Neural progenitor cell (in vitro differentiated cells): ENCODE results near the gene KCNJ14. TPM values are rescaled to one million over a fixed set of nuclear protein-coding genes. Genes with fewer than 3 reads are reported as not detected.

Experiments
- DNase-seq: peaks from one replicate; pipeline ENCODE4 v3.0.0-alpha.2; 2016; ENCODE audit warnings: low spot score
- H2AFZ ChIP-seq: fragments of 200-600 bp; sonication (generic); replicated peaks from 2 replicates; pipeline ENCODE4 v1.6.1; 2016; ENCODE audit warnings: antibody characterized with exemption
- H3F3A ChIP-seq: fragments of 200-600 bp; sonication (generic); 2 replicates; pipeline ENCODE4 v1.6.1; 2016; ENCODE audit warnings: antibody characterized with exemption, low read depth
- H3K27ac ChIP-seq: fragments of 200-600 bp; sonication (generic); 2 replicates; pipeline ENCODE4 v1.5.1; 2016; ENCODE audit warnings: mild to moderate bottlenecking
- H3K27me3 ChIP-seq: fragments of 200-600 bp; sonication (generic); 2 replicates; pipeline ENCODE4 v1.6.1; 2016; ENCODE audit warnings: mild to moderate bottlenecking, moderate library complexity
- H3K36me3 ChIP-seq: fragments of 200-600 bp; sonication (generic); 2 replicates; pipeline ENCODE4 v1.5.1; 2016
- H3K4me1 ChIP-seq: fragments of 200-600 bp; sonication (generic); 2 replicates; pipeline ENCODE4 v1.6.1; 2016; ENCODE audit warnings: mixed run types
- H3K4me2 ChIP-seq: fragments of 200-600 bp; sonication (generic); 2 replicates; pipeline ENCODE4 v1.6.1; 2016
- H3K4me3 ChIP-seq: fragments of 200-600 bp; sonication (generic); 2 replicates; pipeline ENCODE4 v1.5.1; 2016
- H3K79me2 ChIP-seq: fragments of 200-600 bp; sonication (generic); 2 replicates; pipeline ENCODE4 v1.6.1; 2016; ENCODE audit warnings: low read depth
- H3K9ac ChIP-seq: fragments of 200-600 bp; sonication (generic); 2 replicates; pipeline ENCODE4 v1.6.1; 2016
- H3K9me3 ChIP-seq: fragments of 200-600 bp; sonication (generic); 2 replicates; pipeline ENCODE4 v1.5.1; 2016; ENCODE audit warnings: low read depth
- H4K20me1 ChIP-seq: fragments of 200-600 bp; sonication (generic); 2 replicates; pipeline ENCODE4 v1.6.1; 2016; ENCODE audit warnings: low read depth
- H3K27ac Mint-ChIP-seq: 3 replicates; pipeline ENCODE4 v1.8.0; 2021; ENCODE audit warnings: mixed read lengths
- H3K27me3 Mint-ChIP-seq: 2 replicates; pipeline ENCODE4 v1.8.0; 2022; ENCODE audit warnings: low read depth, mild to moderate bottlenecking, inconsistent platforms, moderate library complexity, mixed read lengths; ENCODE audit not compliant: insufficient read depth
- H3K36me3 Mint-ChIP-seq: 3 replicates; pipeline ENCODE4 v1.8.0; 2021; ENCODE audit warnings: mixed read lengths
- H3K4me1 Mint-ChIP-seq: 3 replicates; pipeline ENCODE4 v1.8.0; 2021; ENCODE audit warnings: mixed read lengths
- H3K4me3 Mint-ChIP-seq: 3 replicates; pipeline ENCODE4 v1.8.0; 2021; ENCODE audit warnings: mild to moderate bottlenecking, moderate library complexity, mixed read lengths
- H3K9me3 Mint-ChIP-seq: 3 replicates; pipeline ENCODE4 v1.8.0; 2020; ENCODE audit warnings: mixed read lengths
- EZH2 ChIP-seq: fragments of 200-600 bp; sonication (generic); IDR thresholded peaks from 2 replicates; pipeline ENCODE4 v1.6.1; 2017; ENCODE audit warnings: antibody characterized with exemption, mild to moderate bottlenecking, moderate library complexity
- EZH2phosphoT487 ChIP-seq: fragments of 200-600 bp; sonication (generic); IDR thresholded peaks from 2 replicates; pipeline ENCODE4 v1.6.1; 2017; ENCODE audit warnings: antibody characterized with exemption
- total RNA-seq: library from RNA; depleted of rRNA; stranded (reverse); fragments of >200 nt; gene quantifications from 2 replicates; pipeline ENCODE4 v1.2.3, GENCODE V29; 2015; ENCODE audit warnings: low replicate concordance
- TF ChIP-seq, protein P1 (sequence below): fragments of 200-600 bp; sonication (generic); IDR thresholded peaks from 2 replicates; pipeline ENCODE4 v1.5.1; 2017; ENCODE audit warnings: antibody characterized with exemption, mild to moderate bottlenecking

KCNJ14 gene
- total RNA-seq, 1 donor from 2014 or later = 0.69 TPM

DNA sequence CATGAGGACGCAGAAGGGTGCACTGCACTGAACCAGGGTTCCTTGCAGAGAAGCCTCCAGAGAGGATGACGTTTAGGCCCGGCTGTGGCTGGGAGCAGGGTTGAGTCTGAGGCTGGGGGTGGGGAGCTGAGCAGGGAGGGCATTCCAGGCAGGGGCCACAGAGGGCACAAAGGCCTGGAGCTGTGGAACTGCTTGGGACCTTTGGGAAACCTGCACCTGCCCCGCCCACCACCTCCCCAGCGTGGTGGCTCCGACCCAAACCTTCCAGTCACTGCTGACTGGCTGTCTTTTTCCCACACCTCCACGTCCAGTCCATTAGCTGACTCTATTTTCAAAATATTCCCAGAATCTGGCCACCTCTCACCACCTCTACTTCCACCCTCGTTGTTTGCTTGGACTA, 61.2 kb downstream of the KCNJ14 start:
- Histone ChIP-seq H3K9me3 (no peaks in the 10 kb centered on the region), H3K9ac (no peak overlapping the region), H2AFZ (peak overlapping the region; percentile 12), H3K27ac (no peak overlapping the region), H3F3A (peaks cover 24% of the 10 kb centered on the region), H3K4me1 (no peaks in the 10 kb centered on the region), H3K27me3 (peaks cover 21% of the 10 kb centered on the region), H3K79me2 (no peaks in the 10 kb centered on the region), H4K20me1 (no peaks in the 10 kb centered on the region), H3K36me3 (no peaks in the 10 kb centered on the region), H3K4me2 (no peak overlapping the region), H3K4me3 (no peak overlapping the region)
- Mint-ChIP-seq H3K36me3 (no peaks in the 10 kb centered on the region), H3K4me1 (peaks cover 26% of the 10 kb centered on the region), H3K9me3 (no peaks in the 10 kb centered on the region), H3K27me3 (peaks cover 3% of the 10 kb centered on the region), H3K4me3 (no peak overlapping the region), H3K27ac (peak overlapping the region; percentile 62)
- TF ChIP-seq EZH2 (no peak), EZH2phosphoT487 (no peak)
- TF ChIP-seq, protein P1, sequence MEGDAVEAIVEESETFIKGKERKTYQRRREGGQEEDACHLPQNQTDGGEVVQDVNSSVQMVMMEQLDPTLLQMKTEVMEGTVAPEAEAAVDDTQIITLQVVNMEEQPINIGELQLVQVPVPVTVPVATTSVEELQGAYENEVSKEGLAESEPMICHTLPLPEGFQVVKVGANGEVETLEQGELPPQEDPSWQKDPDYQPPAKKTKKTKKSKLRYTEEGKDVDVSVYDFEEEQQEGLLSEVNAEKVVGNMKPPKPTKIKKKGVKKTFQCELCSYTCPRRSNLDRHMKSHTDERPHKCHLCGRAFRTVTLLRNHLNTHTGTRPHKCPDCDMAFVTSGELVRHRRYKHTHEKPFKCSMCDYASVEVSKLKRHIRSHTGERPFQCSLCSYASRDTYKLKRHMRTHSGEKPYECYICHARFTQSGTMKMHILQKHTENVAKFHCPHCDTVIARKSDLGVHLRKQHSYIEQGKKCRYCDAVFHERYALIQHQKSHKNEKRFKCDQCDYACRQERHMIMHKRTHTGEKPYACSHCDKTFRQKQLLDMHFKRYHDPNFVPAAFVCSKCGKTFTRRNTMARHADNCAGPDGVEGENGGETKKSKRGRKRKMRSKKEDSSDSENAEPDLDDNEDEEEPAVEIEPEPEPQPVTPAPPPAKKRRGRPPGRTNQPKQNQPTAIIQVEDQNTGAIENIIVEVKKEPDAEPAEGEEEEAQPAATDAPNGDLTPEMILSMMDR = no peak
- peak; percentile 1 for DNase-seq

Other genes starting within 250 kb of the KCNJ14 start
- gene CARD8, start 199.7 kb upstream of the KCNJ14 start, total RNA-seq = 46.6 and 59.7 TPM in 2 replicates
- 5.4 and 6.0 TPM in 2 replicates for gene ZNF114, start 185.5 kb upstream of the KCNJ14 start, total RNA-seq
- gene EMP3, start 130.0 kb upstream of the KCNJ14 start, total RNA-seq = 1.2 and 10.7 TPM in 2 replicates
- gene TMEM143, start 91.6 kb upstream of the KCNJ14 start, total RNA-seq = 3.1 and 9.4 TPM in 2 replicates
- not detected in 2 replicates for gene SYNGR4, start 91.2 kb upstream of the KCNJ14 start, total RNA-seq
- gene KDELR1, start 64.0 kb upstream of the KCNJ14 start, total RNA-seq = 106 and 161 TPM in 2 replicates
- 0.28 and 0.45 TPM in 2 replicates for gene GRIN2D, start 61.9 kb upstream of the KCNJ14 start, total RNA-seq
- 10.6 and 31.5 TPM in 2 replicates for gene GRWD1, start 9.6 kb upstream of the KCNJ14 start, total RNA-seq
- 50.3 and 107 TPM in 2 replicates for gene CYTH2, start 13.8 kb downstream of the KCNJ14 start, total RNA-seq
- gene LMTK3, start 56.3 kb downstream of the KCNJ14 start, total RNA-seq = 0.02 and 3.5 TPM in 2 replicates
- gene SULT2B1, start 96.6 kb downstream of the KCNJ14 start, total RNA-seq = 1.6 TPM in 1 of 2 replicates, not detected in the other
- gene SPACA4, start 151.2 kb downstream of the KCNJ14 start, total RNA-seq = not detected in 2 replicates
- 0.06 and 2.6 TPM in 2 replicates for gene FAM83E, start 159.5 kb downstream of the KCNJ14 start, total RNA-seq
- gene RPL18, start 163.6 kb downstream of the KCNJ14 start, total RNA-seq = 1,962 and 2,391 TPM in 2 replicates
- 7.2 and 46.1 TPM in 2 replicates for gene SPHK2, start 163.9 kb downstream of the KCNJ14 start, total RNA-seq
- gene DBP, start 181.8 kb downstream of the KCNJ14 start, total RNA-seq = 7.4 and 10.3 TPM in 2 replicates
- gene CA11, start 190.6 kb downstream of the KCNJ14 start, total RNA-seq = 12.6 and 49.8 TPM in 2 replicates
- 0.87 TPM in 1 of 2 replicates, not detected in the other for gene NTN5, start 217.4 kb downstream of the KCNJ14 start, total RNA-seq
- gene FUT2, start 240.4 kb downstream of the KCNJ14 start, total RNA-seq = 0.09 and 1.7 TPM in 2 replicates